Breast epithelium (tissue), 3 donors: ENCODE data around the gene KANK3.

Experiments used
- POLR2A ChIP-seq: fragments of 450-650 bp; IDR thresholded peaks from one replicate; pipeline ENCODE4 v1.6.1; 2016; ENCODE audit warnings: antibody characterized with exemption, mild to moderate bottlenecking, moderate library complexity
- TF ChIP-seq, protein P1 (sequence below), 3 donors: fragments of 450-650 bp; IDR thresholded peaks; one replicate each; pipeline ENCODE4 v1.5.1; 2016 to 2017; ENCODE audit warnings: antibody characterized with exemption in 3 of 3, mild to moderate bottlenecking in 3 of 3, moderate library complexity in 3 of 3

DNA sequence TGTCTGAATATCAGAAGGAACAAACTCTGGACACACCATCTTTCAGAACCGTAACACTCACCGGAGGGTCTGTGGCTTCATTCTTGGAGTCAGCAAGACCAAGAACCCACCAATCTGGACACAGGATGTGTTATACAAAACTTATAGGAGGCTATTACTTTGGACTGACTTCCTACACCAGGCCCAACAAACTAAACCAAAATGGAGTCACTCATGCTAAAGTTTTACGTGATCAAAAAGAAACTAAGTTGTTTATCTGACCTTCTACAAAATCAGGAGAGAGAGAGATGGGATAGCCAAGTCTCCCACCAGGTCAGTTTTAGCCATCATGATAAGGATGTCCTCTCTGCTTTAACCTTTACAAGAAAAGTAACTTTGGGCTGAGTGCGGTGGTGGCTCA is 43.9 kb upstream of the KANK3 start:
- TF ChIP-seq, protein P1, sequence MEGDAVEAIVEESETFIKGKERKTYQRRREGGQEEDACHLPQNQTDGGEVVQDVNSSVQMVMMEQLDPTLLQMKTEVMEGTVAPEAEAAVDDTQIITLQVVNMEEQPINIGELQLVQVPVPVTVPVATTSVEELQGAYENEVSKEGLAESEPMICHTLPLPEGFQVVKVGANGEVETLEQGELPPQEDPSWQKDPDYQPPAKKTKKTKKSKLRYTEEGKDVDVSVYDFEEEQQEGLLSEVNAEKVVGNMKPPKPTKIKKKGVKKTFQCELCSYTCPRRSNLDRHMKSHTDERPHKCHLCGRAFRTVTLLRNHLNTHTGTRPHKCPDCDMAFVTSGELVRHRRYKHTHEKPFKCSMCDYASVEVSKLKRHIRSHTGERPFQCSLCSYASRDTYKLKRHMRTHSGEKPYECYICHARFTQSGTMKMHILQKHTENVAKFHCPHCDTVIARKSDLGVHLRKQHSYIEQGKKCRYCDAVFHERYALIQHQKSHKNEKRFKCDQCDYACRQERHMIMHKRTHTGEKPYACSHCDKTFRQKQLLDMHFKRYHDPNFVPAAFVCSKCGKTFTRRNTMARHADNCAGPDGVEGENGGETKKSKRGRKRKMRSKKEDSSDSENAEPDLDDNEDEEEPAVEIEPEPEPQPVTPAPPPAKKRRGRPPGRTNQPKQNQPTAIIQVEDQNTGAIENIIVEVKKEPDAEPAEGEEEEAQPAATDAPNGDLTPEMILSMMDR (IDR thresholded peaks at IDR 0.05): no peak
- TF ChIP-seq POLR2A: no peak
